Thymus (tissue), 11 donors: ENCODE results near the gene TRIM63. TPM values are rescaled to one million over a fixed set of nuclear protein-coding genes. Genes with fewer than 3 reads are reported as not detected.

Source experiments
- DNase-seq, 9 donors: peaks; one replicate each; pipeline ENCODE4 v3.0.0-alpha.2; 2013; ENCODE audit warnings: low spot score in 9 of 9, low read depth in 6 of 9, missing footprints in 1 of 9
- H3K27ac ChIP-seq, 2 donors: one replicate each; pipeline ENCODE4 v1.5.1; 2013; ENCODE audit warnings: control low read depth in 1 of 2, low read depth in 1 of 2, low read length in 1 of 2, mild to moderate bottlenecking in 1 of 2, moderate library complexity in 1 of 2
- H3K27me3 ChIP-seq, 2 donors: one replicate each; pipeline ENCODE4 v1.5.1; 2013; ENCODE audit warnings: low read length in 1 of 2; ENCODE audit not compliant: control insufficient read depth in 2 of 2, insufficient read depth in 1 of 2
- H3K36me3 ChIP-seq, 2 donors: one replicate each; pipeline ENCODE4 v1.5.1; 2013; ENCODE audit warnings: low read length in 1 of 2, mild to moderate bottlenecking in 1 of 2, moderate library complexity in 1 of 2; ENCODE audit not compliant: control insufficient read depth in 2 of 2, insufficient read depth in 2 of 2
- H3K4me1 ChIP-seq, 2 donors: one replicate each; pipeline ENCODE4 v1.5.1; 2013; ENCODE audit warnings: low read length in 2 of 2; ENCODE audit not compliant: control insufficient read depth in 2 of 2, insufficient read depth in 2 of 2
- H3K4me3 ChIP-seq, 2 donors: one replicate each; pipeline ENCODE4 v1.5.1; 2013; ENCODE audit warnings: low read length in 2 of 2, control low read depth in 1 of 2, mild to moderate bottlenecking in 1 of 2
- H3K9me3 ChIP-seq, 2 donors: one replicate each; pipeline ENCODE4 v1.5.1; 2013; ENCODE audit warnings: low read length in 1 of 2, mild to moderate bottlenecking in 1 of 2; ENCODE audit not compliant: control insufficient read depth in 2 of 2, insufficient read depth in 1 of 2
- WGBS: extraction: QIAGEN DNeasy Blood & Tissue Kit; methylation state at CpG from one replicate; pipeline ENCODE4 v1.1.7; 2013; 5-methylcytosine and 5-hydroxymethylcytosine counted together
- polyA plus RNA-seq: library from polyadenylated mRNA; stranded (reverse); fragments of 200-250 nt; gene quantifications from one replicate; pipeline ENCODE4 v1.2.3, GENCODE V29; 2013
- total RNA-seq: library from RNA; stranded (reverse); fragments of 120-200 nt; gene quantifications from one replicate; pipeline ENCODE4 v1.2.4, GENCODE V29; 2013
- donor health status: healthy.

TRIM63 gene
- total and polyA plus RNA-seq, 2 donors = 0.09 to 1.0 TPM

DNA sequence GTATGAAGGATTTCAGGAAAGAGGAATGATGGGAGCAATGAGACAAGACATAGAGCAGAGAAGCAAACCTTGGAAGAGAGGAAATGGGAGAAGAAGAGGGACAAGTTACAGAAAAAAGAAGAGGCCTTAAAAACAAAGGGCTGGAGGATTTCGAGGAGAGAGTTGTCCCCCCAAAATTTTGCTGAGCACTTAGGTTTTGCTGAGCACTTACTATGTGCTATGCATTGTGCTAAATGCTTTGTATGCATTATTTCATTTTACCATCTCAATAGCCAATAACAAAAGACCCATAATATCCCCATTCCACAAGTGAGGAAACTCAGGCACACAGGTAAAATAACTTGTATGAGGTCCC lies 2.5 kb upstream of the TRIM63 start:
- no peak for DNase-seq
- Histone ChIP-seq H3K9me3 (no peaks in the 10 kb centered on the region), H3K4me1 (no peaks in the 10 kb centered on the region), H3K27me3 (peaks cover 0 to 39% of the 10 kb centered on the region in 2 donors), H3K4me3 (no peak overlapping the region), H3K27ac (no peak overlapping the region), H3K36me3 (no peaks in the 10 kb centered on the region)
- WGBS = 94% methylated on average over 1 of the region's 1 CpG

DNA sequence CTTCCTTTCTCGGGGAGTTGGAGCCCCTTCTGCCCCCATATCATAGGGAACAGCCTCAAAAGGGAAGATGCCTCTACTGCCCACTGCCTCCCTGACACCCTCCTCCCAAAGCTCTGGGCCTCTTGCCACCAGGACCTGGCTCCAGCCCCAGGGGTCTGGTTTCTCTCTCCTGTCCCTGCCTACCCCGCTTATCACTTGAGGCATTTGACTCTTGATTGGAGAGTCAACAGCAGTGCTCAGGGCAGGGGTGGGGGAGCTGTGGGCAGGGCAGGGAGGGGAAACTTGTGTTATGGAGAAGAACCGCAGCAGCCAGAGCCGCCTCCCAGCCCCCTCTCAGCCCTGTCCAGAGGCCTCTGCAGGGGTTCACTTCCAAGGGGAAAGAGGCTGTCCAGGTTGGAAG lies 573 bp downstream of the TRIM63 start:
- peaks cover 0 to 28% of the 10 kb centered on the region in 2 donors for H3K27me3 ChIP-seq
- H3K27ac ChIP-seq = no peak overlapping the region
- 91% methylated on average over 4 of the region's 4 CpGs for WGBS
- no peaks in the 10 kb centered on the region for H3K36me3 ChIP-seq
- DNase-seq = no peak
- H3K4me1 ChIP-seq = no peaks in the 10 kb centered on the region
- H3K9me3 ChIP-seq = no peaks in the 10 kb centered on the region
- H3K4me3 ChIP-seq = no peak overlapping the region

DNA sequence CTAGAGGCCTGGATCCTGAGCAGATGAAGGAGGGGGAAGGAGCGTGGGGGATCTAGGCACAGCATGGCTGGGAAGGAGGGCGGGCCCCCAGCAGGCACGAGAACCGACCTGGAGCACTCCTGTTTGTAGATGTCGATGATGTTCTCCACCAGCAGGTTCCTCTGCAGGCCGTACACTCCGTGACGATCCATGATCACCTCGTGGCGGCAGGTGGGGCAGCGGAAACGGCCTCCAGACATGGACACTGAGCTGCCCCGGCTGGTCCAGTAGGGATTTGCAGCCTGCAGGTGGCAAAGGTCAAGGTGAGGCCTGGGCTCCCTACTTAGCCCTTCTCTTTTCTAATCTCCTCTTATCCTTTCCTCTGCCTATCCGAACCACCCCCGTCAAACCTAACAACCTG lies 1.3 kb downstream of the TRIM63 start:
- Histone ChIP-seq H3K4me1 (no peaks in the 10 kb centered on the region), H3K36me3 (no peaks in the 10 kb centered on the region), H3K27ac (no peak overlapping the region), H3K9me3 (no peaks in the 10 kb centered on the region), H3K27me3 (peaks cover 0 to 30% of the 10 kb centered on the region in 2 donors), H3K4me3 (no peak overlapping the region)
- 95% methylated on average over 15 of the region's 15 CpGs for WGBS
- DNase-seq = no peak

DNA sequence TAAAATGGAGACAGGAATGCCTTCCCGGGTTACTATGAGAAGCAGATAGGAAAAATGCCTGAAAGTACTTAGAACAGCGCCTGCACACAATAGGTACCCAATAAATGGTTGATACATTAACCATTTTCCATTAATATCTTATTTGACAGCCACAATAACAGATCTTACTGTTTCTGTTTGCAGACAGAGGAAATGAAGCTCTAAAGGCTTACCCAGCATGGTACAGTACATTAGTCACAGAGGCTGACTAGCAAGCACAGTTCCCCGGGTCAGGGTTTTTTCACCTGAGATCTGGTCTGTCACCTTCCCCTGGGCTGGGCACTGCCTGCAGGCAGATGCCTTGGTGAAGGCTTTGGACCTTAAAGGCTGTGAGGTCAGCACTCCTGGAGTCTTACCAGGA lies 2.9 kb downstream of the TRIM63 start:
- H3K36me3 ChIP-seq = no peaks in the 10 kb centered on the region
- no peaks in the 10 kb centered on the region for H3K4me1 ChIP-seq
- WGBS = 93% methylated on average over 3 of the region's 3 CpGs
- no peak overlapping the region for H3K4me3 ChIP-seq
- DNase-seq = no peak
- H3K27ac ChIP-seq = no peak overlapping the region
- peaks cover 0 to 41% of the 10 kb centered on the region in 2 donors for H3K27me3 ChIP-seq
- H3K9me3 ChIP-seq = no peaks in the 10 kb centered on the region

DNA sequence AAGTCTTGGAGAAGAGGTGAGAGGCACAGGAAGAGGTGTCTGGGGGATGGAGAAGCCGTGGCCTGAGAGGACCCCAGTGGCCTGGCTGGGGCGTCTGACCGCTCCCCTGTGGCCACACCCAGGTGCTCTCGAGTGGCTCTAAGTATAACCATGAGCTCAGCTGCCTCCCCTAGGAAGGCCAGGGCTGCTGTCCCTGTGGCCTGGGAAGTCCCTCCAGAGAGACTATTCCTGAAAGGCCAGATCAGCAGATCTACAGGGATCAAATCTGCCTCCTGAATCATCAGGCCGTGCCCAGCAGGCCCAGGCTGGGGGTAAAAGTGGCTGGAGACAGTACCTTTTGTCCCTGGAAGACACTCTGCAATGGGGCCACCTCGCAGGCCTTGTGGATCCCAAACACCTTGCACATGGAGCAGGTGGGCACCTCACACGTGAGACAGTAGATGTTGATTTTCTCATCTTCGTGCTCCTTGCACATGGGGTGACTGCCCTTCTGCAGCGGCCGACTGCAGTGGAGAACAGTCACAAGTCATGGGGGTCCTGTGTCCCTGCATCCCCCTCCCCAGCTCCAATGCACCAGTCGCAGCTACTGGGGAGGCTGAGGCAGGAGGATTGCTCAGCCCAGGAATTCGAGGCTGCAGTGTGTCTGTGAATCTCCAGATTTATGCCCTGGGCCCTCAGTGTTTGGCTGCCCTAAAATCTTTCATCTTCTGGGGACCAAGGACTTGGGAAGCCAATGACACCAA lies 6.4 kb downstream of the TRIM63 start:
- H3K36me3 ChIP-seq = no peaks in the 10 kb centered on the region
- H3K27ac ChIP-seq = no peak overlapping the region
- DNase-seq = no peak
- H3K9me3 ChIP-seq = peaks cover 0 to 5% of the 10 kb centered on the region in 2 donors
- WGBS = 91% methylated on average over 12 of the region's 12 CpGs
- no peak overlapping the region for H3K4me3 ChIP-seq
- peaks cover 0 to 42% of the 10 kb centered on the region in 2 donors for H3K27me3 ChIP-seq
- no peaks in the 10 kb centered on the region for H3K4me1 ChIP-seq

DNA sequence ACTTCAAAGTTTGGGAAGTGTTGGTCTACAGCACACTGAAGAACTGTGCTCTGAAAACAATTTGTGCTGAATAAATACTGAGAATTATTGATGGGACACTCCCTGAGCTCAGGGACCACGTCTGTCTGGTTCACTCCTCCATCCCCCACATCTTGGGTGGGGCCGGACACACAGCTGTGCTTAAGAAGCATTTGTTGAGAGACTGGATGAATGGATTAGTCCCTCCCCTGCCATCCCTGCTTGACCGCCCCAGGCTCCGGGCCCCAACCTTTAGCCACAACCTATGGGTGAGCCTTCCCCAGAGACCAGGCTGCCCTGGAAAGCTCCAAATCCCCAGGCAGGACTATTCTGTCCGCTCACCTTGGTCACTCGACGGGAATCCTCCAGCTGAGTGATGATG lies 7.5 kb downstream of the TRIM63 start:
- H3K36me3 ChIP-seq = no peaks in the 10 kb centered on the region
- no peak overlapping the region for H3K27ac ChIP-seq
- DNase-seq = no peak
- peaks cover 0 to 41% of the 10 kb centered on the region in 2 donors for H3K27me3 ChIP-seq
- H3K9me3 ChIP-seq = peaks cover 0 to 5% of the 10 kb centered on the region in 2 donors
- no peaks in the 10 kb centered on the region for H3K4me1 ChIP-seq
- H3K4me3 ChIP-seq = no peak overlapping the region
- 92% methylated on average over 7 of the region's 7 CpGs for WGBS

DNA sequence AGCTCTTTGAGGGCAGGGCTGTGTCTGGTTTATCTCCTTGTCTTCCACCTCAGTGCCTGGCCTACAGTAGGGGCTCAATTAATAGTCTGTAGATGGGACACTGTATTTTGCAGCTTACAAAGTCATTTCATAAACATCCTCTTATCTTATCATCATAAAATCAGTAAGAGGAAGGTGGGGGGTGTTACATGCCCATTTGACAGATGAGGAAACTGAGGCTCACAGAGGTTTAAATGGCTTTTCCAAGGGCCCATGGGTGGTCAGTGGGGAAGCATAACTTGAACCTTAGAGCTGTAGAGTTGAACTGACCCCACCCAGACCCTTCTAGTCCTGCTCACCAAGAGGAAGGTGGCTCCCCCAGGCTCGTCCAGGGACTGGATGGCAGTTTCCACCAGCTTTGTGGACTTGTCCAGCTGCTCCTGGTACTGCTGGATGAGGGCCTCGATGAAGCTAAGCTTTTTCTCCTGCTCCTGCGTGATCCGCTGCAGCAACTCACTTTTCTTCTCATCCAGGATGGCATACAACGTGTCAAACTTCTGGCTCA lies 9.3 kb downstream of the TRIM63 start:
- no peaks in the 10 kb centered on the region for H3K4me1 ChIP-seq
- H3K9me3 ChIP-seq = peaks cover 0 to 5% of the 10 kb centered on the region in 2 donors
- no peak overlapping the region for H3K27ac ChIP-seq
- DNase-seq = no peak
- 88% methylated on average over 5 of the region's 5 CpGs for WGBS
- no peak overlapping the region for H3K4me3 ChIP-seq
- peaks cover 7 to 53% of the 10 kb centered on the region in 2 donors for H3K27me3 ChIP-seq
- H3K36me3 ChIP-seq = no peaks in the 10 kb centered on the region

DNA sequence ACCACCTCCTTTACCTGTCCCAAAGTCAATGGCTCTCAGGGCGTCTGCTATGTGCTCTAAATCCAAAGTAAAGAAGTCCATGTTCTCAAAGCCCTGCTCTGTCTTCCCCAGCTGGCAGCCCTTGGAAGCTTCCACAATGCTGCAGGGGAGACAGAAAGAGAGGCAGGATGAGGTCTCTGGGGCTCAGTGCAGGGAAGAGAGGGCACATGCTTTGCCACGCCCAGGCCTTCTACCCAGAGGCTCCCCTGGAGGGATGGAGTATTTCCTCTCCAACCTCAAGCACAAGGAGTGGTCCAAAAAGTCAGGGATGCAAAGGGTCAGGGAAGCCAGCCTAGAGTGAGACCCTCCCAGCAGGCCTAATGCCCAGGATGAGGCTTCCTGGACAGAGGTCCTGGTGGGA lies 10.2 kb downstream of the TRIM63 start:
- Histone ChIP-seq H3K4me3 (no peak overlapping the region), H3K4me1 (no peaks in the 10 kb centered on the region), H3K27me3 (peaks cover 7 to 62% of the 10 kb centered on the region in 2 donors), H3K36me3 (no peaks in the 10 kb centered on the region), H3K27ac (no peak overlapping the region), H3K9me3 (peaks cover 0 to 5% of the 10 kb centered on the region in 2 donors)
- 91% methylated on average over 2 of the region's 2 CpGs for WGBS
- DNase-seq = no peak

DNA sequence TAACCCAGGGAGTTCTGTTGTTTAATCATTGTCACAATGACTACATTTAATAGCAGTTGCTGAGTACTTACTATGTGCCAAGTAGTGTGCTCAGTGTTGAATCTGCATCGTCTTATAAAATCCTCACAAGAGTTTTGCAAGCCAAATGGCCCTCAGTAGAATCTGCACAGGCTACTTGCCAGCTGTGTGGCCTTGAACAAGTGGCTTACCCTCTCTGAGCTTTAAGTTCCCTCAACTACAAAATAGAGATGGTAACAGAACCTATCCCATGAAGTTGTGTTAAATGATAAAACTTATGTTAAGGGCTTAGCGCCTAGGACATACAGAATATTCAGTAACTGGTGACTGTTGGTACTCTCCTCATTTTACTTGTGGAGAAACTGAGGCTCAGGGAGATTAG lies 12.4 kb downstream of the TRIM63 start:
- Histone ChIP-seq H3K36me3 (no peaks in the 10 kb centered on the region), H3K4me1 (no peaks in the 10 kb centered on the region), H3K27ac (no peak overlapping the region), H3K9me3 (peaks cover 0 to 5% of the 10 kb centered on the region in 2 donors), H3K27me3 (peaks cover 7 to 73% of the 10 kb centered on the region in 2 donors), H3K4me3 (no peak overlapping the region)
- WGBS = 95% methylated on average over 2 of the region's 2 CpGs
- DNase-seq = no peak
